GM12892 (cell line): ENCODE data around the gene SLC17A9.

ENCODE experiments used
- POLR2A ChIP-seq: IDR thresholded peaks from 2 replicates; pipeline ENCODE4 v1.6.1; 2011; ENCODE audit warnings: low read depth, low read length, control low read depth
- POLR2AphosphoS5 ChIP-seq: IDR thresholded peaks from 2 replicates; pipeline ENCODE4 v1.6.1; 2011; ENCODE audit warnings: low read depth, low read length, control low read depth

GRCh38 chr20:62971950-62972844 lies 19.7 kb downstream of the SLC17A9 start:
- TF ChIP-seq POLR2A, result no peak
- no peak for TF ChIP-seq POLR2AphosphoS5
